Activated T-cell treated with anti-CD3 and anti-CD28 coated beads, Interleukin-2, amount 50 U/mL, for 72 hours (primary cell): Measurements from ENCODE around the gene MRPL16. TPM values are rescaled to one million over a fixed set of nuclear protein-coding genes. Genes with fewer than 3 reads are reported as not detected.
"Not testable (repeated sequence)": the region's sequence is repeated elsewhere in the genome, so short reads cannot be mapped to it uniquely, and the experiment has no call there.

Source experiments
- ATAC-seq, 2 donors: fragments of 150-1000 bp; cut with Tn5 transposase; replicated peaks in 1 of 2; 2 replicates each; pipeline ENCODE4 v1.10.0; 2021; ENCODE audit warnings: moderate library complexity in 2 of 2, mild to moderate bottlenecking in 1 of 2
- DNase-seq, 2 donors: peaks; one replicate each; pipeline ENCODE4 v3.0.0; 2021 to 2022; ENCODE audit warnings: mixed read lengths in 1 of 2
- H3K27ac Mint-ChIP-seq: one replicate; pipeline ENCODE4 v1.8.0; 2022; ENCODE audit warnings: mild to moderate bottlenecking, moderate library complexity, mixed read lengths
- H3K27me3 Mint-ChIP-seq: one replicate; pipeline ENCODE4 v1.8.0; 2022; ENCODE audit warnings: low read depth, mixed read lengths
- H3K36me3 Mint-ChIP-seq, 2 donors: one replicate each; pipeline ENCODE4 v1.8.0; 2022; ENCODE audit warnings: mixed read lengths in 2 of 2, mild to moderate bottlenecking in 1 of 2; ENCODE audit not compliant: insufficient read depth in 2 of 2
- H3K4me1 Mint-ChIP-seq: one replicate; pipeline ENCODE4 v1.8.0; 2022; ENCODE audit warnings: low read depth, mixed read lengths
- H3K4me3 Mint-ChIP-seq, 2 donors: one replicate each; pipeline ENCODE4 v1.8.0; 2022; ENCODE audit warnings: mild to moderate bottlenecking in 2 of 2, mixed read lengths in 2 of 2, moderate library complexity in 2 of 2
- H3K9me3 Mint-ChIP-seq, 2 donors: one replicate each; pipeline ENCODE4 v1.8.0; 2022; ENCODE audit warnings: mixed read lengths in 2 of 2
- total RNA-seq, 2 donors: library from RNA; stranded (reverse); gene quantifications; one replicate each; pipeline ENCODE4 v1.2.3, GENCODE V29; 2022

MRPL16 gene
- total RNA-seq, 2 donors from 2014 or later: 53.8 to 58.0 TPM

- Mint-ChIP-seq H3K4me3 (no peak overlapping the region), H3K36me3 (peaks cover 3 to 7% of the 10 kb centered on the region in 2 donors), H3K4me1 (no peaks in the 10 kb centered on the region), H3K27me3 (no peaks in the 10 kb centered on the region), H3K9me3 (no peaks in the 10 kb centered on the region), H3K27ac (no peak overlapping the region)
- DNase-seq: no peak
- peak; percentile 37 to 42 for ATAC-seq
These were observed 8.5 kb downstream of the MRPL16 start for GRCh38 chr11:59801981-59802638.

- Mint-ChIP-seq H3K4me1 (no peaks in the 10 kb centered on the region), H3K36me3 (no peaks in the 10 kb centered on the region), H3K4me3 (no peak overlapping the region), H3K9me3 (no peaks in the 10 kb centered on the region), H3K27ac (no peak overlapping the region), H3K27me3 (no peaks in the 10 kb centered on the region)
- no peak for DNase-seq
- ATAC-seq: no peak
These were observed 9.3 kb downstream of the MRPL16 start for GRCh38 chr11:59801160-59801706.

- Mint-ChIP-seq H3K27me3 (no peaks in the 10 kb centered on the region), H3K9me3 (no peaks in the 10 kb centered on the region), H3K27ac (no peak overlapping the region), H3K36me3 (no peaks in the 10 kb centered on the region), H3K4me1 (no peaks in the 10 kb centered on the region), H3K4me3 (no peak overlapping the region)
- ATAC-seq (no peak), DNase-seq (no peak)
These were observed 10.1 kb downstream of the MRPL16 start for GRCh38 chr11:59800390-59801025.

GRCh38 chr11:59794417-59794816 is 16.2 kb downstream of the MRPL16 start:
- no peak for DNase-seq
- no peaks in the 10 kb centered on the region for H3K9me3 Mint-ChIP-seq
- ATAC-seq: no peak
- H3K4me3 Mint-ChIP-seq: no peak overlapping the region
- no peaks in the 10 kb centered on the region for H3K36me3 Mint-ChIP-seq
- no peak overlapping the region for H3K27ac Mint-ChIP-seq
- H3K27me3 Mint-ChIP-seq: no peaks in the 10 kb centered on the region
- H3K4me1 Mint-ChIP-seq: no peaks in the 10 kb centered on the region

GRCh38 chr11:59792507-59792906 is 18.1 kb downstream of the MRPL16 start:
- Mint-ChIP-seq H3K27me3 (no peaks in the 10 kb centered on the region), H3K9me3 (no peaks in the 10 kb centered on the region), H3K36me3 (no peaks in the 10 kb centered on the region), H3K27ac (no peak overlapping the region), H3K4me3 (no peak overlapping the region), H3K4me1 (no peaks in the 10 kb centered on the region)
- ATAC-seq (no peak), DNase-seq (no peak)

- DNase-seq (no peak), ATAC-seq (no peak)
- Mint-ChIP-seq H3K9me3 (no peaks in the 10 kb centered on the region), H3K4me3 (no peak overlapping the region), H3K27ac (no peak overlapping the region), H3K27me3 (no peaks in the 10 kb centered on the region), H3K4me1 (no peaks in the 10 kb centered on the region), H3K36me3 (no peaks in the 10 kb centered on the region)
These were observed 18.9 kb downstream of the MRPL16 start for GRCh38 chr11:59791639-59792038.

- H3K4me1 Mint-ChIP-seq: no peaks in the 10 kb centered on the region
- ATAC-seq: no peak
- DNase-seq: no peak
- no peaks in the 10 kb centered on the region for H3K9me3 Mint-ChIP-seq
- no peaks in the 10 kb centered on the region for H3K27me3 Mint-ChIP-seq
- no peak overlapping the region for H3K4me3 Mint-ChIP-seq
- no peak overlapping the region for H3K27ac Mint-ChIP-seq
- H3K36me3 Mint-ChIP-seq: peaks cover 0 to 2% of the 10 kb centered on the region in 2 donors
These were observed 22.8 kb downstream of the MRPL16 start for GRCh38 chr11:59787816-59788215.

- Mint-ChIP-seq H3K9me3 (no peaks in the 10 kb centered on the region), H3K4me3 (no peak overlapping the region), H3K27ac (no peak overlapping the region), H3K27me3 (no peaks in the 10 kb centered on the region), H3K36me3 (peaks cover 0 to 2% of the 10 kb centered on the region in 2 donors), H3K4me1 (no peaks in the 10 kb centered on the region)
- DNase-seq (no peak), ATAC-seq (no peak)
These were observed 23.4 kb downstream of the MRPL16 start for GRCh38 chr11:59787255-59787588.

GRCh38 chr11:59785818-59786217 is 24.8 kb downstream of the MRPL16 start:
- no peaks in the 10 kb centered on the region for H3K9me3 Mint-ChIP-seq
- no peaks in the 10 kb centered on the region for H3K4me1 Mint-ChIP-seq
- DNase-seq: no peak
- ATAC-seq: no peak
- H3K27ac Mint-ChIP-seq: no peak overlapping the region
- H3K27me3 Mint-ChIP-seq: no peaks in the 10 kb centered on the region
- H3K4me3 Mint-ChIP-seq: no peak overlapping the region
- peaks cover 0 to 3% of the 10 kb centered on the region in 2 donors for H3K36me3 Mint-ChIP-seq

GRCh38 chr11:59784441-59784840 is 26.1 kb downstream of the MRPL16 start:
- not testable (repeated sequence) for H3K36me3 Mint-ChIP-seq

GRCh38 chr11:59783632-59784090 is 26.9 kb downstream of the MRPL16 start:
- no peaks in the 10 kb centered on the region for H3K4me1 Mint-ChIP-seq
- no peak overlapping the region for H3K27ac Mint-ChIP-seq
- peak overlapping the region in 1 of 2 donors; percentile 35 for H3K4me3 Mint-ChIP-seq

More at GRCh38 chr11:59784441-59784840, 26.1 kb downstream of the MRPL16 start:
- H3K4me1 Mint-ChIP-seq, H3K4me3 Mint-ChIP-seq, ATAC-seq, H3K9me3 Mint-ChIP-seq, DNase-seq, H3K27me3 Mint-ChIP-seq, H3K27ac Mint-ChIP-seq: not testable (repeated sequence)

GRCh38 chr11:59782080-59782479 is 28.5 kb downstream of the MRPL16 start:
- peak overlapping the region; percentile 26 for H3K27ac Mint-ChIP-seq
- ATAC-seq (no peak), DNase-seq (no peak)
- H3K4me3 Mint-ChIP-seq: no peak overlapping the region
- no peaks in the 10 kb centered on the region for H3K27me3 Mint-ChIP-seq
- peaks cover 6% of the 10 kb centered on the region for H3K4me1 Mint-ChIP-seq
- H3K9me3 Mint-ChIP-seq: no peaks in the 10 kb centered on the region
- peaks cover 0 to 3% of the 10 kb centered on the region in 2 donors for H3K36me3 Mint-ChIP-seq

More at GRCh38 chr11:59783632-59784090, 26.9 kb downstream of the MRPL16 start:
- Mint-ChIP-seq H3K27me3 (no peaks in the 10 kb centered on the region), H3K36me3 (peaks cover 0 to 3% of the 10 kb centered on the region in 2 donors), H3K9me3 (no peaks in the 10 kb centered on the region)
- peak in 1 of 2 donors; percentile 6 for DNase-seq
- peak; percentile 51 to 74 for ATAC-seq

GRCh38 chr11:59779487-59779886 is 31.1 kb downstream of the MRPL16 start:
- peaks cover 23% of the 10 kb centered on the region for H3K4me1 Mint-ChIP-seq

More at GRCh38 chr11:59779487-59779886, 31.1 kb downstream of the MRPL16 start:
- no peak for ATAC-seq
- Mint-ChIP-seq H3K4me3 (no peak overlapping the region), H3K36me3 (peaks cover 0 to 3% of the 10 kb centered on the region in 2 donors), H3K9me3 (no peaks in the 10 kb centered on the region), H3K27ac (no peak overlapping the region), H3K27me3 (no peaks in the 10 kb centered on the region)
- DNase-seq: no peak
